Stimulated activated CD4-positive, alpha-beta T cell treated with anti-CD3 and anti-CD28 coated beads, Interleukin-2, amount 100 ng/mL, for 4 hours (primary cell): ENCODE data around the gene RGL2.
A peak's percentile ranks its signal among the peaks of the same experiment; 100 is the strongest.
"Not testable (repeated sequence)": the region's sequence is repeated elsewhere in the genome, so short reads cannot be mapped to it uniquely, and the experiment has no call there.

ENCODE experiments used
- DNase-seq: peaks from one replicate; pipeline ENCODE4 v3.0.0-alpha.2; 2020; ENCODE audit warnings: low read depth

RGL2 gene, protein sequence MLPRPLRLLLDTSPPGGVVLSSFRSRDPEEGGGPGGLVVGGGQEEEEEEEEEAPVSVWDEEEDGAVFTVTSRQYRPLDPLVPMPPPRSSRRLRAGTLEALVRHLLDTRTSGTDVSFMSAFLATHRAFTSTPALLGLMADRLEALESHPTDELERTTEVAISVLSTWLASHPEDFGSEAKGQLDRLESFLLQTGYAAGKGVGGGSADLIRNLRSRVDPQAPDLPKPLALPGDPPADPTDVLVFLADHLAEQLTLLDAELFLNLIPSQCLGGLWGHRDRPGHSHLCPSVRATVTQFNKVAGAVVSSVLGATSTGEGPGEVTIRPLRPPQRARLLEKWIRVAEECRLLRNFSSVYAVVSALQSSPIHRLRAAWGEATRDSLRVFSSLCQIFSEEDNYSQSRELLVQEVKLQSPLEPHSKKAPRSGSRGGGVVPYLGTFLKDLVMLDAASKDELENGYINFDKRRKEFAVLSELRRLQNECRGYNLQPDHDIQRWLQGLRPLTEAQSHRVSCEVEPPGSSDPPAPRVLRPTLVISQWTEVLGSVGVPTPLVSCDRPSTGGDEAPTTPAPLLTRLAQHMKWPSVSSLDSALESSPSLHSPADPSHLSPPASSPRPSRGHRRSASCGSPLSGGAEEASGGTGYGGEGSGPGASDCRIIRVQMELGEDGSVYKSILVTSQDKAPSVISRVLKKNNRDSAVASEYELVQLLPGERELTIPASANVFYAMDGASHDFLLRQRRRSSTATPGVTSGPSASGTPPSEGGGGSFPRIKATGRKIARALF

DNA sequence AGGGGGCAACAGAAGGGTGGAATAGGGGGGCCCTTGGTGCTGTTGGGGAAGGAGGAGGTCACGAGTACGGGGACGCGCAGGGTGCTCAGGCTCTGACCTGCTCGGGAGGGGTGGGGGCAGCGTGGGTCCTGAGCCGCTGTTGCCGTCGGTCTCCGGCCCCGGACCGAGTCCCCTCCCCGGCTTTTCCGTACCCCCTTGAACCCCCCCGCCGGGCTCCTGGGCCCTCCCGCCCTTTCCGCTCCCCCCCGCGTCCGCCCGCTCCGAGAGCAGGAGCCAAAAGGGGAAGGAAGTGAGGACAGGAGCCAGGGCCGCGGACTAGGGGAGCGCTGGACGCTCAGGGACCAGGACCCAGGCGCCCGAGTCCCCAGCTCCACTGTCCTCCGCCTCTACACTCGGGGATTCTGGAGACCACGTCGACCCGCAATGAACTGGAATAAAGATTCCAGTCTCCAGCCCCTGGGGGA is at the start of gene RGL2:
TSS of gene RGL2 (minus strand) at position 170 of the 464 bp plus-strand sequence. CDS start 332 bp downstream, outside the sequence.
- DNase-seq = no peak

DNA sequence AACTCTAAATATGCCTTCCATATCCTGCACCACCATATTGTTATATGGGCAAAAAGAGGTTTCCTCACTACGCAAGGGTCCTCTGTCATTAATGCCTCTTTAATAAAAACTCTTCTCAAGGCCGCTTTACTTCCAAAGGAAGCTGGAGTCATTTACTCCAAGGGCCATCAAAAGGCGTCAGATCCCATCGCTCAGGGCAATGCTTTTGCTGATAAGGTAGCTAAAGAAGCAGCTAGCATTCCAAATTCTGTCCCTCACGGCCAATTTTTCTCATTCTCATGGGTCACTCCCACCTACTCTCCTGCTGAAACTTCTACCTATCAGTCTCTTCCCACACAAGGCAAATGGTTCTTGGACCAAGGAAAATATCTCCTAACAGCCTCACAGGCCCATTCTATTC is 49.1 kb upstream of the RGL2 start:
- no peak for DNase-seq

DNA sequence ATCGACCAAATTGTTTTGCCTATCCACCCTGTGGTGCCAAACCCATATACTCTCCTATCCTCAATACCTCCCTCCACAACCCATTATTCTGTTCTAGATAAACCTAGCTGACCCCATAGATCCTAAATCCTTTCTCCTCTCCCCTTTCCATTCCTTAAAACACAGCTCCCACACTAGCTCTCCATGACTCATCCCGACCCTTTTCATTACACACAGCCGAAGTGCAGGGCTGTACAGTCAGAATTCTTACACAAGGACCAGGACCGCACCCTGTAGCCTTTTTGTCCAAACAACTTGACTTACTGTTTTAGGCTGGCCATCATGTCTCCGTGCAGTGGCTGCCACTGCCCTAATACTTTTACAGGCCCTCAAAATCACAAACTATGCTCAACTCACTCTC is 48.2 kb upstream of the RGL2 start:
- DNase-seq = not testable (repeated sequence)

DNA sequence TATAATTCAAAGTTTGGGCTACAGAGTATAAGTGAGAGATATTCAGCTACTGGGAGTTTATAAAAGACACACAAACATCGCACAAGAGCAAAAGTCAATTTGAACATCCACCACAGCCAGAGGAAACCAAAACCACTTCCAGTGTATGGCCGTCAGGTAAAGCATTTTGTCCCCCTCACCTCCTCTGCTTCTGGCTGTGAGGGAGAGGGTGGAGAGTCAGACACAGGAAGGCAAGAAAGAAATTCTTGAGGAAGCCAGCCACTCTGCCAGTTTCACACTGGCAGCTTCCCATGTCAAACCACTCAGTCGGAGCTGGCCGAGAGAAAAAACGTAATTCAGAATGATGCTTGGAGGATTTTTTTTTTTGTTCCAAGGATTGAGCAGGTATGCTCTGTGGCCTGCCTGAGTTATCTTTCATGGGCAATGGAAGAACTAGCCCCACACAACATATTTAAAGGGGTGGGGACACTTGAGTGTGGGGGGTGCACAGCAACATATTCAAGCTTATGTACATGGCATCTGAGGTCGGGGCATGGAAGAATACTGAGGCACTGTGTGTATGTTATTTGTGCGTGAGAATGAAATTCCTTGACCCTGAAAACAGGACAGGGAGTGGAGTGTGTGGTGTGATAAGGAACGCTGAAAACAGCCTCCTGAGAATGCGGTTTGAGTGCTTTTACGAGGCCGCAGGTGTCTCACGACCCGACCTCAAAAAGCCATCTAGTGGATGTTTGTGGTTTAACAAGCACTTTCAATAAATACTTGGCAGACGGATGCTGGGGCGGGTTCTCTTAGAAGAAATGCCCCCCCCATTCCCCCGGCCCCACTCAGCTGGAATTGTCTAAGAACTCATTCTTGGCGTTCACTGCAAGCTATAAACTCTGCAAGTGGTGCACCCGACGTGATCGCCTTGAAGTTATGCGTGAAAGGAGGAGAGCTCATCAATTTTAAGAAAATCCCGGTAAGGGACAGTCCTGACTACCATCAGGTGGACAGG is 46.3 kb upstream of the RGL2 start:
- peak; percentile 53 for DNase-seq

DNA sequence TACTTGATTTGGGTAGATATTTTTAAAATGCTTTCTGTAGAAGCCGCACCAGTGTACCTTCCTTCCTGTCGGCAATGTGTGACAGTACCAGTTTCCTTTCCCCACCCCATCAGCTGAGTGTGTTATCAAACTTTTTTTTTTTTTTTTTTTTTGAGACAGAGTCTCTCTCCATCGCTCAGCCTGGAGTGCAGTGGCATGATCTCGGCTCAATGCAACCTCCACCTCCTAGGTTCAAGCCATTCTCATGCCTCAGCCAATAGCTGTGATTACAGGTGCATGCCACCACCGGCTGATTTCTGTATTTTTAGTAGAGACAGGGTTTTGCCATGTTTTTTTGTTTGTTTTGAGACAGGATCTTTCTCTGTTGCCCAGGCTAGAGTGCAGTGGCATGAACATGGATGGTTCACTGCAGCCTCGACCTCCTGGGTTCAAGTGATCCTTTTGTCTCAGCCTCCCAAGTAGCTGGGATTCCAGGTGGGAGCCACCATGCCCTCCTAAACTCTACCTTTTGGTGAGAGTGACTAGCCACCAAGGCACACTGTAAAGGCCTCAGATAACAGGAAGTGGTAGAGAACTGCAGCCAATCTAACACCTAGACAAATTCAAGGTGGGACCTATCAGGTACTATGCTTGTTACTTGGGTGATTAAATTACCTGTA is 45.3 kb upstream of the RGL2 start:
- DNase-seq = peak; percentile 40

DNA sequence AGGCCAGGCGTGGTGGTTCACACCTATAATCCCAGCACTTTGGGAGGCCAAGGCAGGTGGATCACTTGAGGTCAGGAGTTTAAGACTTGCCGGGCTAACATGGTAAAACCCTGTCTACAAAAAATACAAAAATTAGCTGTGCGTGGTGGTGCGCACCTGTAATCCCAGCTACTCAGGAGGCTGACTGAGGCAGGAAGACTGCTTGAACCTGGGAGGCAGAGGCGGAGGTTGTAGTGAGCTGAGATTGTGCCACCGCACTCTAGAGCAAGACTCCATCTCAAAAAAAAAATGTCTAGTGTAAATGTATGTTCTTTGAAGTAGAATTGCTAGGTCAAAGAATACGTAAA is 44.8 kb upstream of the RGL2 start:
- not testable (repeated sequence) for DNase-seq

DNA sequence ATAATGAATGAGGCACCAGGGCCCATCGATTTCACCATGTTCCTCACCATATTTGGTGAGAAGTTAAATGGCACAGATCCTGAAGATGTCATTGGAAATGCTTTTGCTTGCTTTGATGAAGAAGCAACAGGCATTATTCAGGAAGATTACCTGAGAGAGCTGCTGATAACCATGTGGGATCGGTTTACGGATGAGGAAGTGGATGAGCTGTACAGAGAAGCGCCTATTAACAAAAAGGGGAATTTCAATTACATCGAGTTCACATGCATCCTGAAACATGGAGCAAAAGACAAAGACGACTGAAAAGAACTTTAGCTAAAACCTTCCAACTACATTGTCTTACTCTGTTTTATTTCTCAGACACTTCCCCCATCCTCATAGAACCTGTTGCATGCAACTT is 40.5 kb upstream of the RGL2 start:
- no peak for DNase-seq

DNA sequence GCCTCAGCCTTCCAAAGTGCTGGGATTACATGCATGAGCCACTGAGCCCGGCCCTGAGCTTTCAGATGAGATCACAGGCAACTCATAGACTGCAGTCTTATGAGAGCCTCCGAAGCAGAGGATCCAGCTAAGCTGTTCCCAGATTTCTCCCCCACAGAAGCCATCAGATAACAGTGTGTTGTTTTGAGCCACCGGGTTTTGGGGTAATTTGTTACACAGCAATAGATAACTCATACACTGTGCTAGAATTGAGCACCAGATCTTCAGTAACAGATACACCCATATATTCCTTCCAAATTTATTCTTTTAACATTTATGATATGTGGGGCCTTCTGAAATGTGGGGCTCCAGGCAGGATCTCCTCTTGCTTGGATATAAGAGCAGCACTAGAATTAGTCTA is 37.8 kb upstream of the RGL2 start:
- DNase-seq = no peak

DNA sequence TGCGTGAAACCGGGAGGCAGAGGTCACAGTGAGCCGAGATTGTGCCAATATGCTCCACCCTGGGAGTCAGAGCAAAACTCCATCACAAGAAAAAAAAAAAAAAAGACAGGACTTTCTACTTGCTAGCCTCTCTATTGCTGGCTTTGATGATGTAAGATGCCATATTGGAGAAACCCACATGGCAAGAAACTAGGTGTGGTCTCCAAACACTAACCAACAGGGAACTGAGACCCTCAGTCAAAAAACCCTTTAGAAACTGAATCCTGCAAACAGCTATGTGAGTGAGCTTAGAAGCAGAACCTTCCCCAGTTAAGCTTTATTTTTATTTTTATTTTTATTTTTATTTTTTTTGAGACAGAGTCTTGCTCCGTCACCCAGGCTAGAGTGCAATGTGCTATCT is 37.2 kb upstream of the RGL2 start:
- no peak for DNase-seq

DNA sequence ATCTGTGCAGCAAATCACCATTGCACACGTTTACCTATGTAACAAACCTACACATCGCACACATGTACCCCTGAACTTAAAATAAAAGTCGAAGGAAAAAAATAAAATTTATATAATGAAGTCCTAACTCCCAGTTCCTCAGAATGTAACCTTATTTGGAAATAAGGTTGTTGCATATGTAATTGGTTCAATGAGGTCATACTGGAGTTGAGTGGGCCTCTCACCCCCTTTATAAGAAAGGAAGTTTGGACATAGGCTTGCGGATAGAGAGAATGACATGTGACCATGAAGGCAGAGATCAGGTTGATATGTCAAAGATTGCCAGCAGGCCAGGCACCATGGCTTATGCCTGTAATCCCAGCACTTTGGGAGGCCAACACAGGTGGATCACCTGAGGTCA is 34.9 kb upstream of the RGL2 start:
- no peak for DNase-seq

DNA sequence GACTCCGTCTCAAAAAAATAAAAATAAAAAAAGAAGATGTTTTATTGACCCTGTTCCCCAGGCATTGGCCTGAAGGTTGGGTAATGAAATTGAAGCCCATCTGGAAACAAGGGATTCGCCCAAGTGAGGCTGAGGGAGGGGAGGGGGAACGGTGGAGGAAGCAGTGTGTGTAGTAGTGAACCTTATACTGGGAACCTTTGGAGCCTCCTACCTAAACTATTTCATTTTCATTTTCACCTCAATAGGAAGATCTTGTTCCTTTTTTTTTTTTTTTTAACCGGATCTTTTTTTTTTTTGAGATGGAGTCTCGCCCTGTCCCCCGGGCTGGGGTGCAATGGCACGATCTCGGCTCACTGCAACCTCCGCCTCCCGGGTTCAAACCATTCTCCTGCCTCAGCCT is 32.0 kb upstream of the RGL2 start:
- DNase-seq = no peak

DNA sequence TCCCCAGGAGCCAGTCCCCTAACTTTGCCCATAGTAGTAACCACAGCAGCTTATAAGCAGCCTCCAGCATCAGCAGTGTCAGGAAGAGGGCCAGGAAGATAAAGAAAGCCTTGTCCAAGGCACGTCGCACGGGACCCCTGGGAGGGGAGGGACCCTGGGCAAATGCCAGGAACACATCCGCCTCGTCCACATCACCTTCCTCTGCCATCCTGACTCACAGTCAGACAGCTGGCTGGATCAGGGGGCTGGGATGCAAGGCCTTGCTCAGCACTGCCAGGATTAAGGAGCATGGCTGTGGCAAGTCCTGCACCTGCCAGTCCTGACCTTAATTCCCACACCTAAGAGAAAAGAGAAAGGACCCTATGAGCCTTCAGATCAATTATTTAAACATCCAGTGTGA is 30.3 kb upstream of the RGL2 start:
- no peak for DNase-seq

DNA sequence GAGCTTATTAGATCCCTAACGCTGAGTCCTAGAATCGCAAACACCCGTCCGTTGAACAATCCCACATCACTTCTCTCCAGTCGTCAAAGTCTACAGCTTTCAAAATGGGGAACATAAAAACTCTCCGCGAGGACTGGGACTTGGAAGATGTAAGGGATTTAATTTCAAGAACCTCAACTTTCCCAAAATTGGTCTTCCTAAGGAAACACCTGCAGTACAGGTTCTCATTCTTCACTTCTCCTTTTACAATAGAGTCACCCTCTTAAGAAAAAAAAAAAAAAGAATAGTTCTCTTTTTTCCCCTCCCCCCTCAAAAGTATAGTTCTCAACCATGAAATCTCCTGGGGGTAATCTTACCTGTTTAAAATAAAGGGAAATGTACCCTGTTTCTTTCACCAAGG is 25.4 kb upstream of the RGL2 start:
- DNase-seq = no peak

DNA sequence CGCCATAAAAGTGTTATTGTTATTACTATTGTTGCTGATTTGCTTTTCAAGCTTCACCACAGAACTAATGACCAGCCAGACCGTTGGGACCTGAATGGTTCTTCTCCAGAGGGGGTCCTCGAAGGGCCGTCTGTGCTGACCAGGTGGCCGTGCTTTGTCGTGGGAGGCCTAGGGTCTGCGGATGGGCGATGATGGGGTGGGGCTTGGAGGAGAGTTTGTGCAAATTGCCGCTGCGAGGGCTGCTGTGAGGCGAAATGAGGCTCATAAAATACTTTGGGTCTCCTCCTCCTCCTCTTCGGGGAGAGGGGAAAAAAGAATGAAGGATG is 24.8 kb upstream of the RGL2 start:
- DNase-seq = no peak

DNA sequence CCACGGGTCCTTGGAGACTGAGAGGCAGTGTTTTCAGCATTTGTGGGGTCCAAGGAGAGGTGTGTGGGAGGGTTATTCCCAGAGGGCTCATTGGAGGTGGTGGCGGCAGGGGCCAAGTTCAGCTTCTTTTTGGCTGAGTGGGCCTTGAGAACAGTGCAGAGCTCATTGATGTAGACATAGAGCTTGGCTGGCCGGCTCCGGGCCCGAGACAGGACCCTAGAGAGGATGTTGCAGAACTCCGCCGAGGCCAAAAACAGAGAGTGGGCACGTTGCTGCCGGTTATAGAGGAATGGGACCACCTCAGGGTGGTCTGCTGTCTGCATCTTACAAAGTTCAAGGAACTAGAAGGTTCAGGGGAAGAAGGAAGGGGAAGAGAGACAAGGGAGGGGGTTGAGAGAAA is 22.5 kb upstream of the RGL2 start:
- no peak for DNase-seq

DNA sequence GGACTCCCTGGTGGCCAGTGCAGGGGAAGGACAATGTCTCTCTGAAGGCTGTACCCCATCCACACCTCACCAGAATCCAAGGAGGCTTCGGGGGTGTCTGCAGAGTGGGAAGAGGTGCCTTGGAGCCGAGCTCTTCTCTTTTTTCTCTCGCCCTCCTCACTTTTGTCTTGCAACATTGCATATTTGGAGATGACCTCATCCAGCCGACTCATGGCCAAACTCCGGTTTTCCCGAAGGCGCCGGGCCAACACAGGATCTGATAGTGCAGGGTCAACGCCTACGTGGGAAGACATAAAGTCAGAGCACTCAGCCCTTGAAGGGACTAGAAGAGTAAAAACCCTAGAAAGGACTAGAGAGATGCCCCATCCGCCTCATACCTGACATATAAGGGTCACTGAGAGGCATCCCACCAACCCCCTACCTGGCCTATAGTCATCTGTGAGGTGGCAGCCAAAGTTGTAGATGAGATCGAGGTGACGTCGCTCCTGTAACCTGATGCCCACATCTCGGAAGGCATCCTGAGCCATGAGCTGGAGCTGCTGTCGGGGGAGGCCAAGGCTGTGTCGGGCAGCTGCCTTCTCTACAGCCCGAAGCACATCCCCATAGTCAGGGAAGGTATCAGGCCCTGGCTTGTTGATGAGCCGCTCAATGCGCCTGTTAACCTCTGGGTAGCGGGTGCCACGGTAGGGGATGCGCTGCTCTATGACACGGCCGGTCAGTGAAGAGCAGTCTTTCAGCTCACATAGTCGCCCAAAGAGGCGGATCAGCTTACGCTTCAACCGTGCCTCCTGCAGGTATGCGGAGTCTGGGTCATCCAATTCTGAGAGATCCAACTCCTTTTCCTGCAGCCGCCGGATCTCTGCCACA is 21.8 kb upstream of the RGL2 start:
- DNase-seq = no peak

DNA sequence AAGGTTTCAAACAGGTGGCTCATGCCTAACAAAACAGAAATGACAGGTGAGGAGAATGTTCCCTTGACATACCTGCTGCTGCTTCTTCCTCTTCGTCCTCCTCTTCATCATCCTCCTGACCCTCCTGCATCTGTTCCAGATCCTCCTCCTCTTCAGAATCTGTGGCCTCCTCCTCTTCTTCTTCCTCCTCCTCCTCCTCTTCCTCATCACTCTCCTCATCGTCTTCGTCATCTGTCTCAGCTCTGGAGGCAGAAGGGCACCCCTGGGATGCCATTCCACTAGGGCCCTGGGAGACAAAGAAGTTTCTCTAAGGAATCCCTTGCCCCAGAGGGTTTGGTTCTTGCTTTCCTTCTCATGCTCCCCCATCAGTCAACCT is 21.2 kb upstream of the RGL2 start:
- DNase-seq = no peak

DNA sequence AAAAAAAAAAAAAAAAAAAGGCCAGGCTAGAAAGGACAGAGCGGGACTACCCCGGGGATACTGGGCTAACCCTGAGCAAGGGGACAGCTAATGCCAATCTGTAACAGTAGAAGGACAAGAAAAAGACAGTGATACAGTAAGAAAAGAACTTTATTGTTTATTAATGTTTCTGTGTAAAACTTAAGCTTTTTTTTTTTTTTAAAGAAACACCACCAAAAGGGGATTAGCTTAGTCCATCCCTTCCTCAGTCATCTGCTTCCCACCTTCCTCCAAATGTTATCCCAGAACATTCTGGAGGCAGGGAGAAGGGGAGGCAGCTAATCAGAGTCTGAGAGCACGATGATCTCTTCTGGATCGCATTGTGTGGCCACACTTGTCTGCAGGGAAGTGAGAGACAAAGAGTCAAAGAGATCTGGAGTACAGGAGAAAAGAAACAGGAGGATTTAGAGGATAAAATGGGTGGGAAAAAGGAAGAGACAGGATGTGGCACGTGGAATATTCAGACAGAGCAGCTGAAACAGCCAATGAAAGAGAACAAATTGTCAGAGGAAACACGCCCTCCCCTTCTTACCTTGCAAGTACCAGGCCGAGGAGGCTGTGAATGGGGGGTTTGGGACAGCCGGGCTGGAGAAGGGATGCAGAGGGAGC is 19.8 kb upstream of the RGL2 start:
- no peak for DNase-seq

DNA sequence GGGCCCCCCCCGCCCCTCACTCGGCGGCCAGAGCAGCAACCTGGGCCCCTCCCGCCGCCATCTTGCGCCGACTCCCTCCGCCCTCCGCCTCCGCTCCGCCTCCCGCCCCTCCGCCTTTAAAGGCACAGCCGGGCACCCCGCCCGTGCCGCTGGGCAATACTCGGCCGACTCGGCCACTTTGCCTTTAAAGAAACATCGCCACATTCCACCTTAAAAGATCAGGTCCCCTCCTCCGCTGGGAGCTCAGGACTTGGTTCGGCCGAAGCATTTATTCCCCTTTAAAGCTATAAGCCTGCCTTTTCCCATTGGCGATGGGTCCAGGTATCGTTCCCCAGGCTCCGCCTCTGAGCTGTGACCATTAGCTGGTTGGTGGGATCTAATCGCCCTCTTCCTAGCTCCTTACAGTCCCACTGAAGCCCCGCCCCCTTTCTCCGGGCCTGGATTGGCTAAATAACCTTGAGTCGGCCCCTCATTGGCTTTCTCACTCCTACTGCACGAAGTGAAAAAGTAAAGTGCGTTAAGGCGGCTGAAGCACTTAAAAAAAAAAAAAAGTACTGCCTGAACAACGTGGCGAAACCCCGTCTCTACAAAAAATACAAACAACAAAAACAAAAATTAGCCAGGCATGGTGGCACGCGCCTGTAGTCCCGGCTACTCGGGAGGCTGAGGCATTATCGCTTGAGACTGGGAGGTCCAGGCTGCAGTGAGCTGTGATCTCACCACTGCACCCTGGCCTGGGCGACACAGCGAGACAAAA is 19.1 kb upstream of the RGL2 start, which contains the start of gene ZBTB22:
TSS of gene ZBTB22 (minus strand) at position 76 of the 757 bp plus-strand sequence. CDS start 828 bp downstream, outside the sequence.
- peak; percentile 89 for DNase-seq

DNA sequence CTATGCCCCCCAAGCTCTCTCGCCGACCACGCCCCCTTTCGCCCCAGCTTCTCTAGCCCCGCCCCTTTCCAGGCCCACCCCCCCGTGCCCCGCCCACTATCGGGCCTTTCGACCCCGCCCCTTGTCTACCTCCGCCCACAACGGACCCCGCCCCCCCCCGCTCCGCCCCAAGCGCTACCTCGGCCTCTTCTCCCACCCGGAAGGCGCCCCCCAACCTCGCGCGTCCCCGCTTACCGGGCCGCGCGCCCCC is 18.6 kb upstream of the RGL2 start:
- no peak for DNase-seq
